Spleen (tissue), 7 donors: Measurements from ENCODE around the gene SPATA4.

Experiments
- CTCF ChIP-seq, 11 experiments: fragments of 200-600 bp in 7 of 11; fragments of 450-650 bp in 4 of 11; sonication (generic) in 4 of 11; IDR thresholded peaks in 8 of 11; conservative IDR thresholded peaks in 3 of 11; 1 replicate in 7 of 11; 2 replicates in 4 of 11; pipeline versions ENCODE4 v1.4.0 to v1.8.0; 2016 to 2021; ENCODE audit warnings: antibody characterized with exemption in 11 of 11, inconsistent platforms in 4 of 11, mild to moderate bottlenecking in 1 of 11
- POLR2A ChIP-seq, 3 donors: fragments of 450-650 bp; IDR thresholded peaks; one replicate each; pipeline ENCODE4 v1.5.1; 2017; ENCODE audit warnings: antibody characterized with exemption in 3 of 3, mild to moderate bottlenecking in 1 of 3
- donor health status: DM: no; HTN: no; CAD: no; lungs with moderate emphysema.
- donor health status: DM: no; HTN: no; CAD: no.
- donor health status: DM: no; HTN: no; CAD: no.

- no peak for TF ChIP-seq CTCF (IDR thresholded peaks at IDR 0.05 in 8 of 11, conservative IDR thresholded peaks at IDR 0.05 in 3 of 11)
- no peak for TF ChIP-seq POLR2A (IDR thresholded peaks at IDR 0.05)
Measured at GRCh38 chr4:176242764-176243347, 47.5 kb upstream of the SPATA4 start.
